ENCODE measurements around the gene SLC36A2. TPM values are rescaled to one million over a fixed set of nuclear protein-coding genes. Genes with fewer than 3 reads are reported as not detected.

SLC36A2 gene
- polyA plus RNA-seq (2011; rRNA removed) = not detected in 2 replicates
- not detected in 2 replicates for polyA minus RNA-seq (2011; rRNA and poly(A)+ RNA removed)

DNA sequence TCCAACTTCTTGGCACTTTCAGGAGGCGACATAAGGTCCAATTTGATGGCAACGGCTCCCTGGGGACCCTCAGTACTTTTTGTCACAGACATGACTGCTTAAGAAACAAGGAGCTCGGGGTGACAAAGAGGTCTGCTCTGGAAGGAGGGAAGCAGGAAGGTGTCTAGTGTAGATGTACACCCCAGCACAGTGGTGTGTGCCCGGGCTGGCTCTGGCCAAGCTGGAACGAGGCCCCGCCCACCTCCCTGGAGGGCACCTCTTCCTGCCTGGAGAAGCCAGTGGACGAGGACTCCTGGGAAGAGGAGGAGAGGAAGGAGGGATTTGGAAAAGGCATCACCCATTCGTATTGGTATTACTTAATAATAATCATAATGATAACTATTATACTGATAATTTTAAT, at the start of gene SLC36A2:
Gene SLC36A2, minus strand, starts transcription at position 191 of the 400 bp plus-strand sequence. Its CDS starts 99 bp downstream, at position 92.
- POLR2A ChIA-PET = no interaction called here
- Histone ChIP-seq H3K36me3 (ENCODE audit: control insufficient read depth, insufficient read depth, low read length) (no peaks in the 10 kb centered on the region), H3K27me3 (ENCODE audit: control insufficient read depth, insufficient read depth, low read length) (peaks cover 7% of the 10 kb centered on the region), H3K4me3 (ENCODE audit: low read depth, low read length) (no peak within 1 kb of the TSS)
- TF ChIP-seq, protein P1, sequence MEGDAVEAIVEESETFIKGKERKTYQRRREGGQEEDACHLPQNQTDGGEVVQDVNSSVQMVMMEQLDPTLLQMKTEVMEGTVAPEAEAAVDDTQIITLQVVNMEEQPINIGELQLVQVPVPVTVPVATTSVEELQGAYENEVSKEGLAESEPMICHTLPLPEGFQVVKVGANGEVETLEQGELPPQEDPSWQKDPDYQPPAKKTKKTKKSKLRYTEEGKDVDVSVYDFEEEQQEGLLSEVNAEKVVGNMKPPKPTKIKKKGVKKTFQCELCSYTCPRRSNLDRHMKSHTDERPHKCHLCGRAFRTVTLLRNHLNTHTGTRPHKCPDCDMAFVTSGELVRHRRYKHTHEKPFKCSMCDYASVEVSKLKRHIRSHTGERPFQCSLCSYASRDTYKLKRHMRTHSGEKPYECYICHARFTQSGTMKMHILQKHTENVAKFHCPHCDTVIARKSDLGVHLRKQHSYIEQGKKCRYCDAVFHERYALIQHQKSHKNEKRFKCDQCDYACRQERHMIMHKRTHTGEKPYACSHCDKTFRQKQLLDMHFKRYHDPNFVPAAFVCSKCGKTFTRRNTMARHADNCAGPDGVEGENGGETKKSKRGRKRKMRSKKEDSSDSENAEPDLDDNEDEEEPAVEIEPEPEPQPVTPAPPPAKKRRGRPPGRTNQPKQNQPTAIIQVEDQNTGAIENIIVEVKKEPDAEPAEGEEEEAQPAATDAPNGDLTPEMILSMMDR (IDR thresholded peaks at IDR 0.05; ENCODE audit: insufficient read depth, low read depth, low read length) = no peak
- CTCF ChIA-PET = interaction anchor here (1.3 kb wide), 1 partner anchor 31 kb away, joined by 3 read pairs; no protein-coding TSS in a partner anchor
- no peak for DNase-seq (ENCODE audit: low read depth)

DNA sequence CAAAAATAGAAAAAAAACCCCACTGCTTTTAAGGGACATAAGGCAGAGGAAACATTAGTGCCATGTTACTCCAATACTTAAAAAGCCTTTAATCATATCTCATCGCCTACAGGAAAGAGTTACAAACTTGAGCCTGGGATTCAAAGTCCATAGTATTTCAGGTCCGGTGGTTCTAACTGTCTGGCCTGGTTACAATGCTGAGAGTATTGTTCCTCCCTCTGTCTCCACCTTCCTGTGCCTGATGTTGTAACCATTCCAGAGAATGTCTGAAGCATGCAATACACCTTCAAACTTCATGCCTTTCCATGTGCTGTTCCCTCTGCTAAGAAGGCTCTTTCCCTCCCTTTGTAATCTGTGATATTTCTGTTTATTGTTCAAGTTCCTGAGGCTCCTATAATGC, 41.6 kb upstream of the SLC36A2 start:
- H3K36me3 ChIP-seq (ENCODE audit: control insufficient read depth, insufficient read depth, low read length) = no peaks in the 10 kb centered on the region
- DNase-seq (ENCODE audit: low read depth) = no peak
- CTCF ChIA-PET = no interaction called here
- POLR2A ChIA-PET = no interaction called here
- no peak overlapping the region for H3K4me3 ChIP-seq (ENCODE audit: low read depth, low read length)
- TF ChIP-seq, protein P1 (IDR thresholded peaks at IDR 0.05; ENCODE audit: insufficient read depth, low read depth, low read length) = no peak
- 0 out of 2 replicates have a peak, but pooled peaks cover 2% of the 10 kb centered on the region for H3K27me3 ChIP-seq (ENCODE audit: control insufficient read depth, insufficient read depth, low read length)

DNA sequence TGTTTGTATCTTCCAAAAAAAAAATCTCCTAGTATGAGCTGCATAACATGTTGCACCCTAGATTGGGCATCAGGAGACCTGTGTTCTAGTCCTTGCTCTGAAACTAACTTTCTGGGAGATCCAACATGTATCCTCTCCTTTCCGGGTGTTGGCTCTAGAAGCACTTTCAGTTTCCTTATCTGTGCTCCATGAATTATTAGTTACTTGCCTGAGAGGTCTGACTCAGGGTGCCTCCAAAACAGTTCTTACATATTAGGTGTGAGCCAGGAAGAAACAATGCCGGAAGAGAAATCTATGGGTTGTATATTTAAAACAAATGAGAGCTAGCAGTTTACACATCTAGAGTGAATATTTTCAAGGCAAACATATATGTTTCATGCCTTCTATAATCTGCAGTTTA, 36.7 kb upstream of the SLC36A2 start:
- Histone ChIP-seq H3K4me3 (ENCODE audit: low read depth, low read length) (no peak overlapping the region), H3K36me3 (ENCODE audit: control insufficient read depth, insufficient read depth, low read length) (no peaks in the 10 kb centered on the region), H3K27me3 (ENCODE audit: control insufficient read depth, insufficient read depth, low read length) (0 out of 2 replicates have a peak, but pooled peaks cover 2% of the 10 kb centered on the region)
- no peak for DNase-seq (ENCODE audit: low read depth)
- TF ChIP-seq, protein P1 (IDR thresholded peaks at IDR 0.05; ENCODE audit: insufficient read depth, low read depth, low read length) = no peak
- ChIA-PET CTCF (interaction anchor here (0.7 to 1.4 kb wide), 4 partner anchors 8 to 268 kb away, joined by 3 to 5 read pairs (median 3); no protein-coding TSS in a partner anchor), POLR2A (no interaction called here)

DNA sequence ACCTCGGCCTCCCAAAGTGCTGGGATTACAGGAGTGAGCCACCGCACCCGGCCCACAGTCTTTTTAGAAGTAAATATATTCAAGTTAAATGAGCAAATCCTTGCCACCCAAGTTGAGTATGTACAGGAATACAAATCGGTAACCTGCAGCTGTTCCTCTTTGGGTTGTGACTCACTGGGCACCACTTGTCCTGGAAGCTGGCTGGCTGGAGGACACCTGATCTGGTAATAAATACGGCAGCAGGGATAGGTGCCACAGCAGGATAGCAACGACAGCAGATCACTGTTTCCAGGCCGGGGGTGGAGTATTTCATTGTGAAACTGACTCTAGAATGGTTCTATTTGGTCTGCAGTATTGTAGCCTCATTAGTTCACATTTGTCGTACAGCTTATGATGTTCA, 35.7 kb upstream of the SLC36A2 start:
- CTCF ChIA-PET = no interaction called here
- Histone ChIP-seq H3K36me3 (ENCODE audit: control insufficient read depth, insufficient read depth, low read length) (no peaks in the 10 kb centered on the region), H3K27me3 (ENCODE audit: control insufficient read depth, insufficient read depth, low read length) (0 out of 2 replicates have a peak, but pooled peaks cover 2% of the 10 kb centered on the region), H3K4me3 (ENCODE audit: low read depth, low read length) (no peak overlapping the region)
- TF ChIP-seq, protein P1 (IDR thresholded peaks at IDR 0.05; ENCODE audit: insufficient read depth, low read depth, low read length) = no peak
- no peak for DNase-seq (ENCODE audit: low read depth)
- POLR2A ChIA-PET = no interaction called here

DNA sequence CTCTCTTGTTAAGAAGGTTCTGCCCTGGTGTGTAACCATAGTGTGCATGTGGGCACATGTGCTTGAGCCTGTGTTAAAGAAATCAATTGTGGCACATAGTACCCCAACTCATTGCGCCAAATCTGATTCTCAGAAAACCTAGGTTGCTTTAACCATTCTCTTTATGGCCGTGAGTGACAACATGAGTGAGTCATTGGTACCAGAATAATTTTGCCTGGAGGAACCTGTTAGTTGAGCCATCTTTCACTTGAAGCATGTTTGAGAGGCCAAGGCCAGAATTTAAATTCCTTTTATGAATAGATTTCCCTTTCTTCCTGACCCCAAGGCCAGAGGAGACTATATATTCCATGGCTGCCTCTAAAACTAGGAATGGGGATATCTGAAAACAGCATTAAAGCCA, 35.2 kb upstream of the SLC36A2 start:
- Histone ChIP-seq H3K4me3 (ENCODE audit: low read depth, low read length) (no peak overlapping the region), H3K36me3 (ENCODE audit: control insufficient read depth, insufficient read depth, low read length) (no peaks in the 10 kb centered on the region), H3K27me3 (ENCODE audit: control insufficient read depth, insufficient read depth, low read length) (0 out of 2 replicates have a peak, but pooled peaks cover 2% of the 10 kb centered on the region)
- no peak for DNase-seq (ENCODE audit: low read depth)
- TF ChIP-seq, protein P1 (IDR thresholded peaks at IDR 0.05; ENCODE audit: insufficient read depth, low read depth, low read length) = no peak
- POLR2A ChIA-PET = no interaction called here
- CTCF ChIA-PET = no interaction called here
